Measurements from ENCODE around the gene TADA1. TPM values are rescaled to one million over a fixed set of nuclear protein-coding genes. Genes with fewer than 3 reads are reported as not detected.

TADA1 gene
- total RNA-seq, 2 donors from 2014 or later: 8.7 to 9.6 TPM

GRCh38 chr1:166808952-166809351 is 67.1 kb downstream of the TADA1 start:
- DNase-seq (ENCODE audit: low spot score): no peak
- intact Hi-C loops (cut with DNase I): no loop called here

Other genes starting within 250 kb of the TADA1 start
- gene POGK, start 36.8 kb downstream of the TADA1 start, total RNA-seq: 10 to 100 TPM; 28.9 to 32.0 TPM
- gene ILDR2, start 99.3 kb upstream of the TADA1 start, total RNA-seq: under 1 TPM; 0.10 to 0.14 TPM
- under 1 TPM in 1 of 2 donors, not detected in 1; 0.23 TPM for gene MAEL, start 113.0 kb upstream of the TADA1 start, total RNA-seq
- not detected for gene GPA33, start 214.1 kb upstream of the TADA1 start, total RNA-seq
- gene STYXL2, start 217.8 kb upstream of the TADA1 start, total RNA-seq: under 1 TPM in 1 of 2 donors, not detected in 1; 0.14 TPM

All from posterior vena cava (tissue), 2 donors.